Activated CD4-positive, alpha-beta T cell treated with anti-CD3 and anti-CD28 coated beads, Interleukin-2, Interleukin-4, amounts not matched to agents 100 ng/mL and 50 ng/mL, durations not matched to agents 16 hours and 8 hours (primary cell): Measurements from ENCODE around the gene ZNG1E.
"Not testable (repeated sequence)": the region's sequence is repeated elsewhere in the genome, so short reads cannot be mapped to it uniquely, and the experiment has no call there.

Source experiments
- DNase-seq: peaks from one replicate; pipeline ENCODE4 v3.0.0-alpha.2; 2020; ENCODE audit warnings: low spot score

ZNG1E gene

GRCh38 chr9:65675589-65676021 is at the start of gene ZNG1E:
ZNG1E (plus strand) TSS chr9:65675928; CDS start chr9:65675977, 49 bp downstream.
- DNase-seq, result peak; percentile 48

GRCh38 chr9:65673579-65673978 is 2.1 kb upstream of the ZNG1E start:
- not testable (repeated sequence) for DNase-seq

GRCh38 chr9:65675018-65675417 is 710 bp upstream of the ZNG1E start:
- not testable (repeated sequence) for DNase-seq

- peak; percentile 31 for DNase-seq
Observed at GRCh38 chr9:65676389-65676788, 661 bp downstream of the ZNG1E start.

- DNase-seq, result not testable (repeated sequence)
Observed at GRCh38 chr9:65678533-65678932, 2.8 kb downstream of the ZNG1E start.

- not testable (repeated sequence) for DNase-seq
Observed at GRCh38 chr9:65703550-65703949, 27.8 kb downstream of the ZNG1E start.

GRCh38 chr9:65714445-65714844 is 38.7 kb downstream of the ZNG1E start:
- DNase-seq, result not testable (repeated sequence)

GRCh38 chr9:65737096-65737564 is 61.4 kb downstream of the ZNG1E start, which contains the start of gene FOXD4L4:
FOXD4L4 (plus strand) TSS chr9:65737146; CDS start chr9:65737146, 0 bp downstream.
- DNase-seq, result not testable (repeated sequence)

- not testable (repeated sequence) for DNase-seq
Observed at GRCh38 chr9:65738133-65738532, 62.4 kb downstream of the ZNG1E start.
